Measurements from ENCODE around the gene CLIC4.

CLIC4 gene

DNA sequence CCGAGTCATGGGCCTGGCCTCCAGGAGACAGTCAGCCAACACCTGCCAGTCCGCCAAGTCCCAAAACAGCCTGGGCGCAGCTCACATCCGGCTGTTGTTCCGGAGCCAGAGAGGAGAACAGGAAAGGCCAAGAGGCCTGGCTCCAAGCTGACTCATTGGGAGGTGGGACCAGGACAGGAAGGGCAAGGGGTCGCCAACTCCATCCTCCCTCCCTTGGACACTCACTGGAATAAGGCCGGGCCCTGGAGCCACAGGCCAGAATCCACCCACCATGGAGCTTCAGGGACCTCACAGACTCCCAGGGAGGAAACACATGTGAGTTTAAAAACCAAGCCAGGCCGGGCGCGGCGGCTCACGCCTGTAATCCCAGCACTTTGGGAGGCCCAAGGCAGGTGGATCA is 25.1 kb upstream of the CLIC4 start:
- DNase-seq, result no peak

DNA sequence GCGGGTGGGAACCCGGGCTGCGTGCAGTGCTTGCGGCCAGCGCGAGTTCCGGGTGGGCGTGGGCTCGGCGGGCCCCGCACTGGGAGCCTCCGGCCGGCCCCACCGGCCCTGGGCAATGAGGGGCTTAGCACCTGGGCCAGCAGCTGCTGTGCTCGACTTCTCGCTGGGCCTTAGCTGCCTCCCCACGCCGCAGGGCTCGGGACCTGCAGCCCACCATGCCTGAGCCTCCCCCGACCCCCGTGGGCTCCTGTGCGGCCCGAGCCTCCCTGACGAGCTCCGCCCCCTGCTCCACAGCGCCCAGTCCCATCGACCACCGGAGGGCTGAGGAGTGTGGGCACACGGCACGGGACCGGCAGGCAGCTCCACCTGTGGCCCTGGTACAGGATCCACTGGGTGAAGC is 23.7 kb upstream of the CLIC4 start:
- DNase-seq, result no peak

DNA sequence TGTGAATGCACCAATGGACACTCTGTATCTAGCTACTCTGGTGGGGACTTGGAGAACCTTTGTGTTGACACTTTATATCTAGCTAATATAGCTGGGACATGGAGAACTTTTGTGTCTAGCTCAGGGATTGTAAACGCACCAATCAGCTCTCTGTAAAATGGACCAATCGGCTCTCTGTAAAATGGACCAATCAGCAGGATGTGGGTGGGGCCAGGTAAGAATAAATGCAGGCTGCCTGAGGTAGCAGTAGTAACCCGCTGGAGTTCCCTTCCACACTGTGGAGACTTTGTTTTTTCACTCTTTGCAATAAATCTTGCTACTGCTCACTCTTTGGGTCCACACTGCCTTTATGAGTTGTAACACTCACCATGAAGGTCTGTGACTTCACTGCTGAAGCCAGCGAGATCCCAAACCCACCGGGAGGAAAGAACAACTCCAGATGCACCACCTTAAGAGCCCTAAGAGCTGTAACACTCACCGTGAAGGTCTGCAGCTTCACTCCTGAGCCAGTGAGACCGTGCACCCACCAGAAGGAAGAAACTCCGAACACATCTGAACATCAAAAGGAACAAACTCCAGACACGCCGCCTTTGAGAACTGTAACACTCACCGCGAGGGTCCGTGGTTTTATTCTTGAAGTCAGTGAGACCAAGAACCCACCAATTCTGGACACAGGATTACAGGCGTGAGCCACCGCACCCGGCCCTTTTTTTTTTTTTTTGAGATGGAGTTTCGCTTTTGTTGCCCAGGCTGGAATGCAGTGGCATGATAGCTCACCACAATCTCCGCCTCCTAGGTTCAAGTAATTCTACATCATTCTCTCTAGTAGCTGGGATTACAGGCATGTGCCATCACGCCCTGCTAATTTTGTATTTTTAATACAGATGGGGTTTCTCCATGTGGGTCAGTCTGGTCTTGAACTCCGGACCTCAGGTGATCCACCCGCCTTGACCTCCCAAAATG is 22.9 kb upstream of the CLIC4 start:
- peak; percentile 47 for DNase-seq

DNA sequence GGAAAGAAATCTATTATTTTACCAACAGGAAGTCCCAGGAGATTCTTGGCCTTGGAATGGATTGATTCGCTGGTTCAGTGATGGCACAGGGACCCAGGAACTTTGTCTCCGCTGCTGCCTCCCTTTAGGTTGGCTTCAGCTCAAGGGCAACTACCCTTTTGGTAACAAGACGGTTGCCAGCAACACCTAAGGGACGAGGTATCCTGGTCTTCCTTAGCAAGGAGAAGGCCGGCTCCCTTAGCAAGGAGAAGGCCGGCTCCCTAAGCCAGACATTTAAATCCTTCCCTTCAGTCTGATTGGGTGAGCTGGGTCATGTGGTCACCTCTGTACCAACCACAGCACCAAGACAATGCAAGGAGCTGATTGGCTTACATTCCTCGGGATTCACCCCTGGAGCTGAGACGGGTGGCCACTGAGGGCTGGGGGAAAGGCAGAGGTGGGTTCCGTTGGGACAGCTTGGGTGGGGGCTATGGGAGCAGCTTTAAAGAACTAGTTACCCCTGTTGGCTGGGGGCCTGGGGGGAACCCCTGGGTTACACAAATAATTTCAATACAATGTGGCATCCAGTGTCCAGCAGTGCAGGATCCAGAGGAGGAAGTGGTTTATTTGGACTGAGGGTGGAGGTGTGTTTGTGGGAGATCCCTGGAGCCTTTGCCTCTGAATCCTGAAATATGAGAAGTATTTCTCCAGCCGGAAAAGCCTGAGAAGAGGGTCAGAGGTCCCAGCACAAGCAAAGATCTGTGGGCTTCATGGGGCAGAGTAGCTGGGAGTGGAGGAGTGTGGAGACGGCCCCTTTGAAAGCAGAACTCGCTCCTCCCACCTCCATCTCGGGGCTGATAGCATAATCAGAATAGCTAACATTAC is 20.7 kb upstream of the CLIC4 start:
- no peak for DNase-seq

DNA sequence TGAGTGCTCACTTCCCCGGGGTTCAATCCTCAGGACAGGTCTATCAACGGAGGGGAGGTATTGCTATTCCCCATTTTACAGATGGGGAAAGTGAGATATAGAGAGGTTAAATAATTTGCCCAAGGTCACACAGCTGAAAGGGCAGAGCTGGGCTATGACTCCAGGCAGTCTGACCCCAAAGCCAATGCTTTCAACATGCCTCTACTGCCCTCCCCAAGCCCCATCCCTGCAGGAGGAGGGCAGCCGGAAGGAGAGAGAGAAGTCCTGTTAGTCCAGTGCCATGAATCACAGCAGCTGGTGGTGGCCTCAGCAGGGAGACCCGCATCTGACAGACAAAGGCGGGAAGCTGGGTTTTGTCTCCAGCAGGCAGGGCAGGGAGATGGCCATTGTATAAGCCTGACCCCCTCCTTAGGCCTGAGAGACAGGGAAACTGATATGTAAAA is 20.0 kb upstream of the CLIC4 start:
- DNase-seq, result no peak

DNA sequence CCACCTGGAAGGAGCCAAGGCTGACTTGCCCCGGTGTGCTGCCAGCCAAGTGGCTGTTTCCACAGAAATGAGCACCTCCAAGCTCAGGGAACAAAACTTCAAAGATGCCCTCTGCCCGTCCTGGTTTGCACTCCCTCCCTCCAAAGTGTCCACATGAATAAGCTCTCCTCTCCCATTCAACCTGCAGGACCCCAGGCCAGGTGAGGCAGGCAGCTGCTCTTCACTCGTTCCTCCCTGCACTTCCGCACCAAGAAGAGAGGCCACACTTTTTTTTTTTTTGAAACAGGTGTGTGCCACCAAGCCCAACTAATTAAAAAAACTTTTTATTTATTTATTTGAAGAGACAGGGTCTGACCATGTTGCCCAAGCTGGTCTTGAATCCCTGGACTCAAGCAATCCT is 18.5 kb upstream of the CLIC4 start:
- DNase-seq, result no peak

DNA sequence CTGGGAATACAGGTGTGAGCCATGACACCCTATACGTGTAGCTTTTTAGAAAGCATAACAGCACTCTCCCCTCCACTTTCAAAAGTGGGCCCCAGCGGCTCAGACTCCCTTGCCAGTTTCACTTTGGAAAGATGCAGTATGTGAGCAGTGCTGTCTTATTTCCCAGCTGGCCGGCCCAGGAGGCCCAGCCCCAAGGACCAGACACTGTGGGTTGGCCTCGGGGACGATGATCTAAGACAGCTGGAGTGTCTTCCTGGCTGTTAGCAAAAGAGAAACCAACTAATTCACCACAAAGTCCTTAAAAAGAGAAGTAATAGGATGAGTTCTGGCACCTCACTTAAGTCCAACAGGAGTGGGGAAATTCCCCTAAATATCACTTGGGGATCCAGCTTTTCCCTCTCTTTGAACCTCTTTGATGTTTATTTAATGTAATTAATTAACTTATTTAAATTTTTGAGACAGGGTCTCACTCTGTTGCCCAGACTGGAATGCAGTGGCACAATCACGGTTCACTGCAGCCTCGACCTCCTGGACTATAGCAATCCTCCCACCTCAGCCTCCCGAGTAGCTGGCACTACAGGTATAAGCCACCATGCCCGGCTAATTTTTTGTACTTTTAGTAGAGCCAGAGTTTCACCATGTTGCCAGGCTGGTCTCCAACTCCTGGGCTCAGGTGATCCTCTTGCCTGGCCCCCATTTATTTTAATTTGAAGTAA is 17.6 kb upstream of the CLIC4 start:
- DNase-seq, result peak; percentile 78

DNA sequence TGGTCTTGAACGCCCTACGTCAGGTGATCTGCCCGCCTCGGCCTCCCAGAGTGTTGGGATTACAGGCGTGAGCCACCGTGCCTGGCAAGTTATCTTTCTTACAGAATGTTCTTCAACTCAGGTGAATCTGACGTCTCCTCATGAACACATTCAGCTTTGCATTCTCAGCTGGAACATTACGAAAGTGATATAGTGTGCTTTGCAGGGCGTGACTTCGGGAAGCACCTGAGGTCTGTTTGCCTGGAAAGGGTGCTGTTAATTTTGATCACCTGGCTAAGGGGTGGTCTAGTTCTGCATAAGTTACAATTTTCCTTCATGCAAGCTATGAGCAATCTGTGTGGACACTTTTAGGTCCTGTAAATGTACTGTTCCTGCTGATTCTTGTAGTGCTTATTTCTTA is 16.3 kb upstream of the CLIC4 start:
- no peak for DNase-seq

DNA sequence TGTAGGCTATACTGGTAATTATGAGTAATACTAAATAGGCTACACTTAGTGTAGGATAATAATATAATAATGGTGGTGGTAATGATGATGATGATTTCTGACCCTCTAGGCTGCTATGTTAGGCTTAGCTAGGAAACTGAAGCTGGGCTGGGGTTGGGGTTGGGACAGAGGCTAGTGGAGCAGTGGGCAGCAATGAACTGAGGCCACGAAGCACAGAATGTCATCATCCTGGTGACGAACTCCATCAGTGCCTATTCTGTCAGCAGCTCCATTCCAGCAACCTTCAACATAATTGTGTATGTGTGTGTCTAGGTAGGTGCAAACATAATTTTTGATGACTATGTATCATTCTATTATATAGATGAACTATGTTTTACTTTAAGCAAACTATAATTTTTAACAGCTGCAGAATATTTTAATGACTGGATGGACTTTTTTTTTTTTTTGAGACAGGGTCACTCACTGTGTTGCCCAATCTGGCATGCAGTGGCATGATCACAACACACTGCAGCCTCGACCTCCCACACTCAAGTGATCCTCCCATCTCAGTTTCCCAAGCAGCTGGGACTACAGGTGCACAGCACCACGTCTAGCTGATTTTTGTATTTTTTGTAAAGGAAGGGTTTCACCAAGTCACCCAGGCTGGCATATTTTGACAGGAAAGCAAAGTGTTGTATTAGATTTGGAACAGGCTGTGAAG is 12.9 kb upstream of the CLIC4 start:
- DNase-seq, result no peak

DNA sequence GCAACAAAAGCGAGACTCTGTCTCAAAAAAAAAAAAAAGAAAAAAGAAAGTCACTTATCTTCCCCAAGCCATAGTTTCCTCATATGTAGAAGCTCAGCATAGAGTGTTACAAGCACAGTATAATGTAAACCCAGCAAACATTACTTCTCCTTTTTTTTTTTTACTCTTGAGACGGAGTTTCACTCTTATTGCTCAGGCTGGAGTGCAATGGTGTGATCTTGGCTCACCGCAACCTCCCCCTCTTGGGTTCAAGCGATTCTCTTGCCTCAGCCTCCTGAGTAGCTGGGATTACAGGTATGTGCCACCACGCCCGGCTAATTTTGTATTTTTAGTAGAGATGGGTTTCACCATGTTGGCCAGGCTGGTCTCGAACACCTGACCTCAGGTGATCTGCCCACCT is 11.9 kb upstream of the CLIC4 start:
- DNase-seq, result peak; percentile 89

DNA sequence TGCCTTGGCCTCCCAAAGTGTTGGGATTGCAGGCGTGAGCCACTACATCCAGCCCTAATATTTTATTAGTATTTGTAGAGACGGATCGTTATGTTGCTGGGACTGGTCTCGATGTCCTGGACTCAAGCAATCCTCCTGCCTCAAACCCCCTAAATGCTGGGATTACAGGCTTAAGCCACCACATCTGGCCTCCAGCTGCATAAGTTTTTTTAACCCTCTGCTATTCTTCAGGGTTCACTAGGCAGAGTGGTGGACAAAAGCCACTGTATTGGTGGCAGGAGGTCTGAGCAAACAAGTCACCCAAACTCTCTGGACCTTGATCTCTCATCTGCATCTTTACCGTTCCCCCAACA is 10.1 kb upstream of the CLIC4 start:
- DNase-seq, result no peak

DNA sequence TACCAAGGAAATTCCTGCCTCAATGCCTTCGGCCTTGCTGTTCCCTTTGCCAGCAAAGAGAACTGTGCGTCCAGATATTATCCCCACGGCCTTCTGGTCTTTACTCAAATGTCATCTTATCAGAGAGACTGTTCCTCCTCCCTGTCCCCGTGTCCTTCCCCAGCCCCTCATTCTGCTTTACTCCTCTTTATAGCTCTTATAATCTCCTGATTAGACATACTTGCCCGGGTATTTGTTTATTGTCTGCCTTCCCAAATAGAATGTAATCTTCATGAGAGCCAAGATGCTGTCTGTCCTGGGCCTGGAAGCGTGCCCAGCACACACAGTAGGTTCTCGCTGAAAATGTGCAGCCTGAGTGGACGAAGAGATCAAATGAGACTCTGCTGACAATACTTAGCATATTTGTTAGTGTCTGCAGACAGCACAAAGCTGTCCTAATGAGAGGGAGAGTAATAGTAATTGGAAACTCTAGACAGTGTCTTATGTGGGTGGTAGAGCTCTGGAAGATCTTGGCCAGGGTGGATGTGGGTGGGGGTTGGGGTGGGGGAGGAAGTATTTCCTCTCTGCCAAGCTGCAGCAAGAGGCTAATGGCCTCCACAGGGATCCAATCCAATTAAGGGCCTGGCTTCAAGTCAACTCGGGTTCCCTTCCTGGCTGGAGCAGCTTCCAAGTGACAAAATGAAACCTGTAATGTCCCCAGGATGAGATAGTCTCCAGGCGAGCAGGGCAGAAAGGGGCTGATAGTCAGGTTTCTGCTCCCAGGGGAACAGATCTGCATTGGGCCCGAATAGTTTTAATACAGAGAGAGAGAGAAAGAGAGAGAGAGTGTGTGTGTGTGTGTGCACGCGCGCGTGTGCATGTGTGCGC is 9.5 kb upstream of the CLIC4 start:
- DNase-seq, result peak; percentile 26

DNA sequence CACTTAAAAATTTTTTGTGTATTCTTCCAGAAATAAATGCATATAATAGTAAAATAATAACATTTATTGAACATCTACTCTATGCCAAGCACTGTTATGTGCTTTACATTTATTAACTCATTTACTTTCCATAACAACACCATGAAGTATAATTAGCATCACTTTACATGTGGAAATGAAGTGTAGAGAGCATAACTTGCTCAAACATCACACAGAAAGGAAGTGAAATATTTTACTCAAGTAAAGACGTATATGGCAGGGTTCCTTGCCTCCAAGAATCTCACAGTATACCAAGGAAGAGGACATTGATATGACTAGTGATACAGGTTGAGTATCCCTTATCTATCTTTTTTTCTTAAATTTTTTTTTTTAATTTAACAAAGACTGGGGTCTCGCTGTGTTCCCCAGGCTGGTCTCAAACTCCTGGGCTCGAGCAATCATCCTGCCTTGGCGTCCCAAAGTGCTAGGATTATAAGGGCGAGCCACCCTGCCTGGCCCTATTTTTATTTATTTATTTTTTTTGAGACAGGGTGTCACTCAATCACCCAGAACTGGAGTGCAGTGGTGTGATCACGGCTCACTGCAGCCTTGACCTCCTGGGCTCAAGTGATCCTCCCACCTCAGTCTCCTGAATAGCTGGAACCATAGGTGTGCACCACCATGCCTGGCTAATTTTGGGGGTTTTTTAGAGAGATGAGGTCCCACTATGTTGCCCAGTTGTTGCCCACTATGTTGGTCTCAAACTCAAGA is 7.7 kb upstream of the CLIC4 start:
- no peak for DNase-seq

DNA sequence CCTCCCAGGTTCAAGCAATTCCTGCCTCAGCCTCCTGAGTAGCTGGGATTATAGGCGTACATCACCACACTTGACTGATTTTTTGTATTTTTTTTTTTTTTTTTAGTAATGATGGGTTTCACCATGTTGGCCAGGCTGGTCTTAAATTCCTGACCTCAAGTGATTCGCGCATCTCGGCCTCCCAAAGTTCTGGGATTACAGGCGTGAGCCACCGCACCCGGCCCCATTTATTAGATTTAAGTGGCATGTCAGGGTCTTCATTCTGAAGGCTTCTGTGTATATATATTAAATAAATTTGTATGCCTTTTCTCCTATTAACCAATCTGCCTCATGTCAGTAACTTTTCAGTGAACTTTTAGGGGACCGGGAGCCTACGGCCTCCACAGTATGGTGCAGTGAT is 6.0 kb upstream of the CLIC4 start:
- no peak for DNase-seq

DNA sequence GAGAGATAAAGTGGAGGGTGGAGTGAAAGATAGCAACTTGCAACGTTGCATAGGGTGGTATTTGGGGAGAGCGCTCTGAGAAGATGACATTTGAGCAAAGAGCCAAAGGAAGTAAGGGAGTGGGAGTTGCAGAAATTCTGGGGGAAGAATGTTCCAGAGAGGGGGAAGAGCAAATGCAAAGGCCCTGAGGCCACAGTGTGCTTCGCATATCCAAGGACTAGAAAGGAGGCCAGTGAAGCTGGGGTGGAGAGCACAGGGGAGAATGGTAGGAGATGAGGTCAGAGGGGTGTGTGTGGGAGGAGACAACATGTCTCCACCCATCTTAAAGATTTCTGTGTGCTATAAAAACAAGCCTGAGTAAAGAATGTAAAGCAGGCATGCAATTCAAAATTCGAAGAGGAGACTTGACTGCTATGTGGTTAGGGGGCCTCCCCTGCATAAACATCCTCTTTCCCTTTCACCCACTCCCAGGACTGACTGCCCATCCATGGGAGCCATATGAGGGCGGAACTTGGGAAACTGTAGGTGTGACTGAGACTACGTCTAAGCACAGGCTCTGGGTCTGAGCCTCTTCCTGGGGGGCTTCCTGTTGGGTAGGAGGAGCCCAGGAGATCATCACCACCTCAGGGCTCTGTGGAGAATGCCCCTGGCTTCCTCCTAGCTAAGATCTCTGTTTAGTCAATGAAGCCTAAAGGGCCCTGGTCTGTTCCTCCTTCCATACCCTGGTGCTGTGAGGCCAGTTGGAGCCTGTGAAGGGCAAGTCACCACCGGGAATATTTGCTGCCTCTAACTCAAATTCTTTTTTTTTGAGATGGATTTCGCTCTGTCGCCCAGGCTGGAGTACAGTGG is 2.9 kb upstream of the CLIC4 start:
- peak; percentile 50 for DNase-seq

DNA sequence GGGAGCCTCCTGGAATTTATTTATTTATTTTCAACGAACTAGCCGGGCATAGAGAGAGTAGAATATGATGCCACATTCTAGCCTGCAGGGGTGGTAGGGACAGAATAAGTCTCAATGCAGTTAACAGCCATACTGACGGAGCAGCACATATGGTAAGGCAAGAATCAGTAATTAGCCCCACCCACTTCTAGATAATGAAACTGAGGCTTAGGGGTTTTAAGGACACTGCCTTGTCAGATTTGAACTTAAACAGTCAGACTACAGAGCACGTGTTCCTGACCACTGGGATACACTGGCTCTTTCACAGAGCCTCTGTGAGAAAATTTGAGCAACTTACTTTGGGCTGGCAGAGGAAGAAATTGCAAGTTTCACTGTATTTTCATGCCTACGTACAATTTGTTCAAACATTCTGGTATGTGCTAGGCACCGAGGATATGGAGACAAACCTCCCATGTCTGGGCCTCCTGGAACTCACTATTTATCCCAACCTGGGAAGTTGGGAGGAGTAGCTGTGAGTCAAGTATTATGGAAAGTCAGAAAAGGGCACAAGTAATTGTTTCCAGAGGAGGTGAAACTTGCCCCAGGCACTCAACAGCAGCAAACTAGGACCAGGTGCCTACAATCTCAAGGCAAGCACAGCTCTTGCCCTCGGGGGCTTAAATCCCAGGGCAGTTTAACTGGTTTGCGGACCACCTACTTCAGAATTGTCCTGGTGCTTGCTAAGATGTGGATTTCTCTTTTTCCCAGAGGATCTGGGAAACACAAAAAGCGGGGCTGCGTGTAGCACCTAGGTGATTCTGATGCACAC is 1.6 kb upstream of the CLIC4 start:
- peak; percentile 72 for DNase-seq

DNA sequence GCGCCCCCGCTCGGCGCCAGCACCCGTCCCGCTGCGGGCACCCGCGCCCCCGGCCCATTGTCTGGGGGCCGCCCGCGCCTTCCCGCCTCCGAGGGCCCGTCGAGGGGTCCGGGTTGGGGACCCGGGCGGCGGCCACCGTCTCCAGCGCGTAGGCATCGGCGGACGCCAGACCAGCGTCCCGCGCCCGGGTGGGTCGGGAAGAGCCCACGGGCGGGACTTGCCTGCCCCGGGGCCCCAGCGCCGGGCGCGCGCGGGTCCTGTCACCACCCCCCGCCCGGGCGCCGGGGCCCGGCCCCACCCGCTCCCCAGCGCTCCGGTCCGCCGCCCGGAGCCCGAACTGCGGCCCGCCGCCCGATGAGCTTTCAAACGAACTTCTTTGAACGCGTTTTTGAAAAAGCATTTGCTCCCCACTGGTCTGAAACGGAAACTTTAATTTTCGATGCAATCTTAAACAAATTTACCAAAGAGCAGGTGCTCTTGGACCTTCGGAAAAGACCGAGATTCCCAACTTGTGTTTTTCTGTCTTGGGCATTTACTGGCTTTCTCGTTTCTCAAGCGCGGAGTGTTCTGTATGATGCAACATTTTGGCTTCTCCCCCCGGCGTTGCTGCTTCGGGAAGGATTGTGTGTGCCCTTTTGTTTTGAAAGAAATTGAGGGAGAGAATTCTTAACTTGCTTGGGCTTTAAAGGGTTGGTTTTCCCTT is 615 bp downstream of the CLIC4 start:
- peak; percentile 77 for DNase-seq

All from hematopoietic multipotent progenitor cell treated with erythropoietin and hydrocortisone succinate and interleukin-3 and kit ligand, for 4 days (in vitro differentiated cells).